IMR-90 (cell line): ENCODE results near the gene VASN. TPM values are rescaled to one million over a fixed set of nuclear protein-coding genes. Genes with fewer than 3 reads are reported as not detected.

Experiments used
- ATAC-seq: fragments of 200-7000 bp; cut with Tn5 transposase; 2 replicates; pipeline ENCODE4 v1.9.1; 2020; ENCODE audit warnings: low read depth, mild to moderate bottlenecking, moderate library complexity
- BruUV-seq: library from RNA; stranded (reverse); fragments of 400-500 nt; replicated peaks from 2 replicates; lab custom pipeline; 2021; lab: Mats Ljungman, UMichigan
- CTCF ChIA-PET: fragments of 300-600 bp; formaldehyde crosslinking; extraction: SDS; loops from one replicate; lab custom pipeline; 2021; ENCODE audit warnings: antibody characterized with exemption; lab: Yijun Ruan, JAX
- POLR2A ChIA-PET: fragments of 300-600 bp; sonication (Branson Sonifier 250); formaldehyde crosslinking; loops from one replicate; lab custom pipeline; 2022; ENCODE audit warnings: antibody characterized with exemption; ENCODE audit not compliant: unreplicated experiment; lab: Charles Lee
- DNase-seq: peaks from one replicate; pipeline ENCODE4 v3.0.0; 2013
- H2AFZ ChIP-seq: replicated peaks from 2 replicates; pipeline ENCODE3; 2013; ENCODE audit warnings: low read length, mild to moderate bottlenecking; ENCODE audit not compliant: poor library complexity
- H2AK5ac ChIP-seq: 2 replicates; pipeline ENCODE4 v1.6.1; 2013; ENCODE audit warnings: low read depth, low read length, inconsistent platforms
- H2AK9ac ChIP-seq: replicated peaks from 2 replicates; pipeline ENCODE3; 2013; ENCODE audit warnings: mild to moderate bottlenecking, low read depth, low read length, moderate library complexity; ENCODE audit not compliant: poor library complexity
- H2BK120ac ChIP-seq: 2 replicates; pipeline ENCODE4 v1.6.1; 2013; ENCODE audit warnings: low read depth, low read length, inconsistent platforms
- H2BK15ac ChIP-seq: 3 replicates; pipeline ENCODE4 v1.6.1; 2013; ENCODE audit warnings: low read depth, low read length, inconsistent platforms
- H2BK20ac ChIP-seq: 2 replicates; pipeline ENCODE4 v1.6.1; 2013; ENCODE audit warnings: low read depth, mild to moderate bottlenecking, inconsistent platforms, low read length, moderate library complexity
- H2BK5ac ChIP-seq: 2 replicates; pipeline ENCODE4 v1.6.1; 2013; ENCODE audit warnings: mild to moderate bottlenecking, low read depth, low read length, inconsistent platforms; ENCODE audit not compliant: poor library complexity, severe bottlenecking
- H3K14ac ChIP-seq: replicated peaks from 2 replicates; pipeline ENCODE4 v1.6.1; 2013; ENCODE audit warnings: low read depth, low read length, inconsistent platforms
- H3K18ac ChIP-seq: 2 replicates; pipeline ENCODE4 v1.6.1; 2013; ENCODE audit warnings: low read depth, low read length, control low read depth
- H3K23ac ChIP-seq: 2 replicates; pipeline ENCODE4 v1.6.1; 2013; ENCODE audit warnings: low read depth, low read length, inconsistent platforms
- H3K27ac ChIP-seq: 2 replicates; pipeline ENCODE4 v1.5.1; 2013; ENCODE audit warnings: mild to moderate bottlenecking, control low read depth, low read length; ENCODE audit not compliant: insufficient read depth
- H3K27me3 ChIP-seq: 2 replicates; pipeline ENCODE4 v1.6.1; 2013; ENCODE audit warnings: low read length; ENCODE audit not compliant: control insufficient read depth, insufficient read depth
- H3K36me3 ChIP-seq: 2 replicates; pipeline ENCODE4 v1.6.1; 2013; ENCODE audit warnings: low read length, mixed read lengths; ENCODE audit not compliant: control insufficient read depth, insufficient read depth
- H3K4ac ChIP-seq: 2 replicates; pipeline ENCODE4 v1.6.1; 2013; ENCODE audit warnings: low read depth, low read length, inconsistent platforms
- H3K4me1 ChIP-seq: 2 replicates; pipeline ENCODE4 v1.6.1; 2013; ENCODE audit warnings: low read length, mixed read lengths; ENCODE audit not compliant: control insufficient read depth, insufficient read depth
- H3K4me2 ChIP-seq: 2 replicates; pipeline ENCODE4 v1.6.1; 2013; ENCODE audit warnings: low read depth, mild to moderate bottlenecking, control low read depth, low read length, moderate library complexity
- H3K4me3 ChIP-seq: 2 replicates; pipeline ENCODE4 v1.5.1; 2013; ENCODE audit warnings: low read depth, mild to moderate bottlenecking, control low read depth, low read length, moderate library complexity; ENCODE audit not compliant: insufficient read depth
- H3K56ac ChIP-seq: 2 replicates; pipeline ENCODE4 v1.6.1; 2013; ENCODE audit warnings: low read length, inconsistent platforms; ENCODE audit not compliant: insufficient read depth; ENCODE audit errors: extremely low read depth
- H3K79me1 ChIP-seq, 2 experiments: 2 replicates each; pipeline ENCODE4 v1.6.1; 2013; ENCODE audit warnings: low read length in 2 of 2, inconsistent platforms in 1 of 2, low read depth in 1 of 2
- H3K9ac ChIP-seq: 2 replicates; pipeline ENCODE4 v1.6.1; 2013; ENCODE audit warnings: low read depth, low read length, control low read depth
- H3K9me1 ChIP-seq: 2 replicates; pipeline ENCODE4 v1.6.1; 2013; ENCODE audit warnings: low read length, inconsistent platforms; ENCODE audit not compliant: insufficient read depth
- H3K9me3 ChIP-seq: 2 replicates; pipeline ENCODE4 v1.6.1; 2013; ENCODE audit warnings: low read length; ENCODE audit not compliant: control insufficient read depth, insufficient read depth
- H4K20me1 ChIP-seq: 2 replicates; pipeline ENCODE4 v1.6.1; 2013; ENCODE audit warnings: low read length, inconsistent platforms; ENCODE audit not compliant: insufficient read depth
- H4K5ac ChIP-seq: 2 replicates; pipeline ENCODE4 v1.6.1; 2013; ENCODE audit warnings: mild to moderate bottlenecking, low read depth, low read length, control low read depth
- H4K8ac ChIP-seq, 2 experiments: 2 replicates each; pipeline ENCODE4 v1.6.1; 2013; ENCODE audit warnings: low read depth in 2 of 2, low read length in 2 of 2, control low read depth in 1 of 2, inconsistent platforms in 1 of 2
- H4K91ac ChIP-seq: 2 replicates; pipeline ENCODE4 v1.6.1; 2013; ENCODE audit warnings: low read depth, low read length, inconsistent platforms; ENCODE audit not compliant: insufficient read depth
- BHLHE40 ChIP-seq: fragments of 150-350 bp; IDR thresholded peaks from 2 replicates; pipeline ENCODE4 v1.6.1; 2016; ENCODE audit warnings: mild to moderate bottlenecking, low read depth, low read length
- CEBPB ChIP-seq: IDR thresholded peaks from 2 replicates; pipeline ENCODE4 v1.6.1; 2012; ENCODE audit warnings: low read depth, low read length, improper control_type of control experiment
- FOS ChIP-seq: fragments of 150-350 bp; IDR thresholded peaks from 2 replicates; pipeline ENCODE4 v1.6.1; 2016; ENCODE audit warnings: low read depth, low read length
- MAFK ChIP-seq: IDR thresholded peaks from 2 replicates; pipeline ENCODE4 v1.6.1; 2012; ENCODE audit warnings: low read depth, low read length, improper control_type of control experiment
- MAZ ChIP-seq: IDR thresholded peaks from 2 replicates; pipeline ENCODE4 v1.6.1; 2012; ENCODE audit warnings: low read depth, mild to moderate bottlenecking, low read length, improper control_type of control experiment, moderate library complexity, borderline replicate concordance
- MXI1 ChIP-seq: IDR thresholded peaks from 2 replicates; pipeline ENCODE4 v1.6.1; 2012; ENCODE audit warnings: low read depth, mild to moderate bottlenecking, low read length, moderate library complexity, borderline replicate concordance
- NFE2L2 ChIP-seq: fragments of 150-350 bp; IDR thresholded peaks from 2 replicates; pipeline ENCODE4 v1.6.1; 2016; ENCODE audit warnings: low read depth, mild to moderate bottlenecking, low read length
- RAD21 ChIP-seq: IDR thresholded peaks from 2 replicates; pipeline ENCODE4 v1.6.1; 2012; ENCODE audit warnings: low read length, improper control_type of control experiment
- RCOR1 ChIP-seq: IDR thresholded peaks from 2 replicates; pipeline ENCODE4 v1.6.1; 2012; ENCODE audit warnings: mild to moderate bottlenecking, low read length, improper control_type of control experiment; ENCODE audit not compliant: insufficient replicate concordance
- RFX5 ChIP-seq: IDR thresholded peaks from 2 replicates; pipeline ENCODE4 v1.8.0; 2012; ENCODE audit warnings: low read depth, mild to moderate bottlenecking, low read length, moderate library complexity
- SMC3 ChIP-seq: fragments of 150-350 bp; IDR thresholded peaks from 2 replicates; pipeline ENCODE4 v1.6.1; 2016; ENCODE audit warnings: low read depth, mild to moderate bottlenecking, antibody characterized with exemption, low read length, moderate library complexity
- WGBS, 2 experiments: methylation state at CpG; one replicate each; pipeline versions ENCODE4 v1.1.5 to v1.1.7; 2013; ENCODE audit warnings: missing lambda C conversion rate in 2 of 2; ENCODE audit not compliant: insufficient read length in 1 of 2; ENCODE audit errors: extremely low coverage in 2 of 2; 5-methylcytosine and 5-hydroxymethylcytosine counted together
- dilution Hi-C: fragments of 300-500 bp; cut with HindIII; formaldehyde crosslinking; loops from one replicate; pipeline ENCODE4 v1.14.3; 2018; ENCODE audit warnings: low sequenced_read_pairs; ENCODE audit not compliant: unreplicated experiment
- in situ Hi-C: fragments of 300-500 bp; cut with MboI; formaldehyde crosslinking; loops from 3 replicates; pipeline ENCODE4 v1.14.3; 2019; ENCODE audit warnings: low sequenced_read_pairs, inconsistent platforms, mixed read lengths
- intact Hi-C: fragments of 100-400 bp; cut with micrococcal nuclease; formaldehyde crosslinking; loops from 2 replicates; pipeline ENCODE4 v1.10.0; 2022
- polyA plus RNA-seq, 3 experiments: library from polyadenylated mRNA; depleted of rRNA; stranded (reverse); fragments of >200 nt; gene quantifications; 2 replicates each; pipeline ENCODE4 v1.2.3, GENCODE V29; 2012; ENCODE audit warnings: low replicate concordance in 1 of 3
- total RNA-seq: library from RNA; depleted of rRNA; stranded (reverse); fragments of >200 nt; gene quantifications from 2 replicates; pipeline ENCODE4 v1.2.3, GENCODE V29; 2012
- TF ChIP-seq, protein P1 (sequence below): fragments of 150-350 bp; IDR thresholded peaks from 2 replicates; pipeline ENCODE4 v1.6.1; 2017; ENCODE audit warnings: mild to moderate bottlenecking, antibody characterized with exemption, low read length, low read depth

The VASN gene
- total and polyA plus RNA-seq, 2 of the 4 experiments (the other 2 are of a cell fraction): 9.3 to 87.2 TPM

DNA sequence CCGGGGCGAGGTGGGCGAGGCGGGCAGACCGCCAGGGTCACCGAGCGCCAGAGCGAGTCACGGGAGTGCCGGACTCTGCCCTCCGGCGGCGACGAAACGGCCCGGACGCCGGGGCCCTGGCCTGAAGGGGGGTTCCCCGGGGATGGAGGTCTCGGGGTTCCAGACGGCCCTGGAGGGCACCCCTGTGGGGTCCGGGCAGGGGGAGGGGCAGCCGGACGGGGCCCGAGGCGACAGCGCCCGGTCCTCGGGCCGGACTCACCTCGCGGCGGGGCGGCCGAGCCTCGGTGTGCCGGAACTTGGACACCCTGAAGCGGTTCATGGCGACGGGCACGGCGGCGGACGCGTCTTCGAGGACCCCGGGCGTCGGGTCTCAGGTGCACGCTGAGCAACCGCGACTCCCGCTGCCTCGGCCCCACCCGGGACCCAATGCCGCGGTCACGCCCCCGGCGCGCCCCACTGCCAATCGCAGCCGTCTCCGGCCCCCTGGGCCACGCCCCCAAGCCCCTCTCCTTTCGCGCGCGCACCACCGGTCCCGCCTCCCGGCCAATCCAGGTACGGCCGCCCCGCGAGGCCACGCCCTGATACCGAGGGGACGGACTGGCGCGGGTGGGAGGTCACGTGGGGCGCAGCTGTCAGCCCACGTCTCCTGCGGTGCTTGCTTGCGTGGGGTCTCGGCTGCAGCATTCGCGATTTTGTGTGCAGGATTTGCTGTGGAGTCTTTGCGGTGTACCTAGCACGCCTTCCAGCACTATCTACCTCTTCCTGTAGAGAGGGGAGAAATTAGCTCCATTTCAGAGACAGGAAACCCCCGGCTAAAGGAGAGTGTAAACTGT, 44.8 kb downstream of the VASN start, which contains the start of gene CORO7 (continued):
- TF ChIP-seq, protein P1, sequence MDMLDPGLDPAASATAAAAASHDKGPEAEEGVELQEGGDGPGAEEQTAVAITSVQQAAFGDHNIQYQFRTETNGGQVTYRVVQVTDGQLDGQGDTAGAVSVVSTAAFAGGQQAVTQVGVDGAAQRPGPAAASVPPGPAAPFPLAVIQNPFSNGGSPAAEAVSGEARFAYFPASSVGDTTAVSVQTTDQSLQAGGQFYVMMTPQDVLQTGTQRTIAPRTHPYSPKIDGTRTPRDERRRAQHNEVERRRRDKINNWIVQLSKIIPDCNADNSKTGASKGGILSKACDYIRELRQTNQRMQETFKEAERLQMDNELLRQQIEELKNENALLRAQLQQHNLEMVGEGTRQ: peak; percentile 96
- TF ChIP-seq NFE2L2: no peak

GRCh38 chr16:4419402-4419959, 47.8 kb downstream of the VASN start:
- Histone ChIP-seq H3K9ac (no peak overlapping the region), H3K18ac (no peak overlapping the region), H2AFZ (no peak overlapping the region), H2BK5ac (no peak overlapping the region), H2AK5ac (no peak overlapping the region), H3K9me1 (peaks cover 12% of the 10 kb centered on the region), H4K91ac (no peak overlapping the region), H4K5ac (no peak overlapping the region), H3K4me2 (no peak overlapping the region), H2BK20ac (no peak overlapping the region), H3K36me3 (no peaks in the 10 kb centered on the region), H3K4me1 (peaks cover 4% of the 10 kb centered on the region; the same call in 1 of the 2 replicates), H3K23ac (no peak overlapping the region), H3K9me3 (no peaks in the 10 kb centered on the region), H4K20me1 (peaks cover 11% of the 10 kb centered on the region), H3K56ac (no peak overlapping the region), H3K4me3 (no peak overlapping the region), H3K27ac (no peak overlapping the region), H2AK9ac (no peak overlapping the region), H4K8ac (no peak overlapping the region), H3K4ac (no peak overlapping the region), H2BK15ac (no peak overlapping the region), H3K27me3 (no peaks in the 10 kb centered on the region), H3K79me1 (peaks cover 10 to 20% of the 10 kb centered on the region in 2 experiments), H2BK120ac (no peak overlapping the region), H3K14ac (no peak overlapping the region)
- ChIA-PET CTCF (interaction anchor here (1.0 kb wide), 1 partner anchor 17 kb away, joined by 4 read pairs; no protein-coding TSS in a partner anchor), POLR2A (no interaction called here)
- intact Hi-C loops (loop anchor here (10.0 kb wide), 1 partner anchor 125 kb away; no protein-coding TSS in a partner anchor), dilution Hi-C loops (no loop called here), in situ Hi-C loops (no loop called here)
- DNase-seq (no peak), ATAC-seq (no peak)
- 66% methylated on average over 4 of the region's 7 CpGs; no CpG with 5 or more reads in 1 of the 2 experiments for WGBS, 2 experiments
- no TSS peak for BruUV-seq
- TF ChIP-seq FOS (no peak), SMC3 (no peak), MAZ (no peak), CEBPB (no peak), MXI1 (no peak), RAD21 (no peak), RFX5 (no peak), MAFK (no peak), RCOR1 (no peak), BHLHE40 (no peak), NFE2L2 (no peak)
